NCI-H1417 treated with DMSO at 0.1 percent for 48 hours (cell line): ENCODE measurements around the gene LGALS4.
"Not testable (repeated sequence)": the region's sequence is repeated elsewhere in the genome, so short reads cannot be mapped to it uniquely, and the experiment has no call there.

Experiments used
- DNase-seq: peaks from one replicate; lab custom pipeline; 2025; lab: John Stamatoyannopoulos, UW

The LGALS4 gene

GRCh38 chr19:38842439-38843174, 29.9 kb upstream of the LGALS4 start:
- DNase-seq: no peak

DNA sequence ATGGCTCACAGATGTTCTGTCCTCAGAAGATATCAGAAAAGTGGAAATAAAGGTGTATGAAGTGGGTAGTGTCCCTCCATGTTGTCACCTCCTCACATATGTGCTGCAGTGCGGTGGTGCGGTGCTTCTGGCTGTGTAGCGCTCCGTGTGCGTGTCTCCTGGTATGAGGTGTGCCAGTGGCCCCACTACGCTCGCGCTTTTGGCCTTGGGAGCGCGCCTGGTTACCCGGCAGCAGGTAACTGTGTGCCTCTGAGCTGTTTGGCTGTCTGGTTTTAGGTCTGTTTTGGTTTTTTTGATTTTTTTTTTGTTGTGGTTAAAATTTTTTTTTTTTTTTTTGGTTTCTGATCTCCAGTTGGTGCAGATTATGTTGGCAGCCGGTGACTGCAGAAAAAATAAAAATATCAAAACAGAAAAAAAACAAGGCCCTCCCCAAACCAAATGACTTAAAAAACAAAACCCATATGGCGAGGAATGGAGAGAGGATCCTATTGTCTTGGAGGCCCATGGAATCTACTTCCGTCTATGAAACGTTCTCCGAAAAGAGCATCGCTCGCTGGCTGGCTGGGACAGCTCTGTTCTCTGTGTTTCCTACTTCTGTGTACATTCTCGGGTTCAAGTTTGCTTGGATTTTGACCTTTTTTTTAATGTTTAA, 29.2 kb upstream of the LGALS4 start:
- no peak for DNase-seq

GRCh38 chr19:38841180-38841766, 28.5 kb upstream of the LGALS4 start:
- DNase-seq: no peak

DNA sequence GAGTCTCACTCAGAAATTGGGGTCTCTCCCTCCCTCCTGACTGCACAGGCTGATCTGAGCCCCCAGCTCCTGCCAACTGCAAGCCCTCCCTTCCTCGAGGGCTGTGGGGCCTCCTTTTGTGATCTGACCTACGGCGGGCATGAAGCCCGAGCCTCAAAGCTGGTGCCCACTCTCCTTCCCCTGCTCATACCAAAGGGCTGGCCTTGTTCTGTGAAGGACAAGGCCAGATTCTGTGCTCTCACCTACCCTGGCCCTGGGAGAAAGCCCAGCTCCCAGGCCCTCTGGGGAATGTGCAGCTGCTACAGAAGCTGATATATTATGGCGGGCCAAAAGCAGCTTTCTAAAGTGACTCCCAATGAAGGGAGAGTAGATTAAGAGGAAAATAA, 27.8 kb upstream of the LGALS4 start:
- DNase-seq: no peak

DNA sequence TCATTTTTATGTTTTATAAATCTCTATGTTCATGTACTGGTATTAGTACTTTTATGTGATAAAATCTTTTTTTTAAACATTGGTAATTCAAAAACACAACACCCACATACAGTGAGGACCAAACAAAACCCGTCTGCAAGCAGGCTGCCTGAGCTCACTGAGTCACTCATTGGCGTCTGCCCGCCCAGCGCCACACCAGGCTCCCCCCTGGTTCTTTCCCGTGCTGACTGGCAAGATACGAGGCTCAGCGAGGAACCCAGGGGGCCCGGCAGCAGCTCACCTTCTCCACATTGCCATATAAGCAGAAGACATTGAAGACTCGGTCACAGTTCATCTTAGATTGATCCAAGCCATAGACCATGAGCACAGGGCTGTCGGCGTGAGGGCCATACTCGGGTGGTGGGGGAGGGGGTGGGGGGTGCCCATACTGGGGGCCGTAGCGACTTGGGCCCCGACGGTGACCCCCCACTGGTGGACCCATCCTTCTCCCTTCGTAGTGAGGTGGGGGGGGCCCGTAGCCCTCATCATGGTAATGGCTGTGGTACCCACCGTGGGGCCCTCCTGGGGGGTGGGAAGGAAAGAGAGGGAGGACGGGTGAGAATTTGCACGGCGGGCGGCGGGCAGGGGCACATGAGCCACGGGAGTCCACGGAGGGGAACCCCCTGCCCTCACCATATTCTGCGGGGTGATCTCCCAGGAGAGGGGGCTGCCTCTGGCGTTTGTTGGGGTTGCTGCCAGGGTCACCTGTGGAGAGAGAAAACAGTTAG, 27.3 kb upstream of the LGALS4 start:
- no peak for DNase-seq

DNA sequence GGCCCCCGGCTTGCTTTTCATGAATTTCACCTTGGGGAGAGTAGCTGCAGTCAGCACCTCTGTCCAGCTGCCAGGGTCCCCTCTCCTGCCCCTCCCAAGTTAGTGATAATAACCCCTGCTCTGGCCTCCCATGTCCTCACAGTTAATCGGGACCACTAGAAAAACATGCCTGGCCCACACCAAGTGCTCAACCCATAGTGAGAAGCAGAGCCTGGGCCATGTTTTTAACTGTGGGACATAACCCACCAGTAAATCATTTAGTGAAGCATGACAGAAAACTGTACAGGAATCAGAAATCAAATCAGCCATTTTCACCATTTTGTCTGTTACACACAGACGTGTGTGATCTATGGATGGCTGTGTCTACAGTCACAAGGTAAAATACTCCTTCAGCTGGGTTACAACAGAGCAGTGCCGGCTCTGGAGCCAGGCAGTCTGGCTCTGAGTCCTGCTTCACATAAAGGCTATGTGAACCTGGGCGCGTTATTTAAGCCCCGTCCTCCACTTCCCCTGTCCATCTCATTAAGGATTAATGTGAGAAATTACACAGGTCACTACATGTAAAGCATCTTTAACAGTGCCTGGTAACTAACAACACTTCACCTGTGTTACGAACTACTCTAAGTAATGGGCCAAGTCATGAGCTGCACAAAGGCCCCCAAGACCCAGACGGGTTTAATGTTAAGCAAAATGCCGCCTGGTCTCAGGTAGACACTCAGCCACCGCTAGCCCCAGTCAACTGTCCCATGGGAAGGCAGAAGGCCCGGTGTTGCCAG, 26.4 kb upstream of the LGALS4 start:
- DNase-seq: no peak

DNA sequence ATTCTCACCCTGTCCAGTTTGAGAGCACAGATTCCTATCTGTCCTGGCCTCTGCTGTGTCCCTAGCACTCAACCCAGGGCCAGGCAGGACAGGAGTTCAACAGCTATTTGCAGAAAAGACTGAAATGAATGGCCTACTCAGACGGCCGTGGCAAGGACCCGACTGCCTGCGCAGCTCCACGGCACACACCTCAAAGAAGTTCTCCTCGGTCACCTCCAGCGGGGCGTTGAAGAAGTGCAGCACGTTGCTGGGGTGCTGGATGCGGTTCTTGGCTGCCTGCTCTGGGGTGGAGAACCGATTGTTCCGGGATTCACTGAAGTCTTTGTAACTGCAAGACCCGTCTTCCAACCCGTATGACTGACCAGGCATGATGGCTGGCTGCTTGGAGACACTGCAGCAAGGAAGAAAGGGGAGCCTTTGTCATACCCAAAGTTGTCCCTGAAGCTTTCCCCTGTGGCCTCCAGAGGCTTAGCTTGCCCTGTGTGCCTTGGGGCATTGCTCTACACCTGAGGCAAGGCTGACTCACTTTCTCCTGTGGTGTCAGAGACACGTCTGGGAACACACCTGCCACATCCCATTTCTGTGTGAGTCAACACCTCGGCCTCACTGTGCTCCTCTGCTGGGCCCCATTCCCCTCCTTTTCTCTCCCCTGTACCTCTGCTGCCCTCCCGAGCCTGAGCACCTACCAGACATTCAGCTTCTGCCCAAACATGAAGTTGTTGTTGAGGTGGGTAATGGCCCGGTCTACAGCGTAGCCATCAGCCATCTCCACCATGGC, 25.7 kb upstream of the LGALS4 start:
- no peak for DNase-seq

- DNase-seq: no peak
These were observed 24.9 kb upstream of the LGALS4 start for GRCh38 chr19:38837656-38838121.

DNA sequence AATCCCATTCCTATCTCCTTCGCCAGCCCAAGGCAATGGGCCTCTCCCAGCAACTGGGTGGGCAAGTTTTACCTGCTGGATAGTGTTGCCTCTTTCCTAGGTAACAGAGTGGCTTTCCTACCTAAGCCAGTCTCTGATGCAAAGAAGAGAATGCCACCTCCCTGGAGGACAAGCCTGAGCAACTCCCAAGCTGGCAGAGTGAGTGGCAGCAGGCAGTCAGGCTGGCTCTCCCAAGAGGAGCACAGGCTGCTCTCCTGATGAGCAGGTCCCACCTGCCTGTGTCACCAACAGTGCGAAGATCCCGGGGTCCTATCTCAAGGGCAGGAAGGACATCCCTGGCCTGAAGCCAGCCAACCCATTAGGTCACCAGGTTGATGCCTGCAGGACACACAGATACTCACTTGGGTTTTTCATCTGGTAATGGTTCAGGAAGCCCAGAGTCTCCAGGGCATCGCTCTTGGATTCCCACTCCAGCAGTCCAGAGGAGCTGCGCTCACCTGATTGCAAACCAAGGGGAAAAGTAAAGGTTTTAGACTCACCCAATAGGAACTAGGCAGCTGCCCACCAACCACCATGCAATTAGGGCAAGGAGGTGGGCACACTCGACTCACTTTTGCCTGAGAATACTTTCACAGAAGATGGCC, 24.4 kb upstream of the LGALS4 start:
- no peak for DNase-seq

- DNase-seq: no peak
These were observed 23.6 kb upstream of the LGALS4 start for GRCh38 chr19:38836159-38836982.

- no peak for DNase-seq
These were observed 21.8 kb upstream of the LGALS4 start for GRCh38 chr19:38834590-38834989.

GRCh38 chr19:38834104-38834490, 21.4 kb upstream of the LGALS4 start:
- DNase-seq: no peak

DNA sequence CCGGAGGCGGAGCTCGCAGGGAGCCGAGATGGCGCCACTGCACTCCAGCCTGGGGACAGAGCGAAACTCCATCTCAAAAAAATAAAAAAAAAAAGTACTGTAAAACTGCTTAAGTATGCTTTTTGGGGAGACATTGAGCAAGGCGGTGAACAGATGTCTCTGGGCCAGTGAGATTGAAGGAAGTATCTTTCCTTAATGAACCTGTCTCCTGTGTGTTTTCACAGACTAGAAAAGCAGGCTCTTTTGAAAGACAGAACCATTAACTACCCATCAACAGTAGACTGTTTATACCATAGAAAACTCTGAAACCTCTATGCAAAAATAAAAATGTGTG, 20.3 kb upstream of the LGALS4 start:
- no peak for DNase-seq

- no peak for DNase-seq
These were observed 18.4 kb upstream of the LGALS4 start for GRCh38 chr19:38831142-38831605.

DNA sequence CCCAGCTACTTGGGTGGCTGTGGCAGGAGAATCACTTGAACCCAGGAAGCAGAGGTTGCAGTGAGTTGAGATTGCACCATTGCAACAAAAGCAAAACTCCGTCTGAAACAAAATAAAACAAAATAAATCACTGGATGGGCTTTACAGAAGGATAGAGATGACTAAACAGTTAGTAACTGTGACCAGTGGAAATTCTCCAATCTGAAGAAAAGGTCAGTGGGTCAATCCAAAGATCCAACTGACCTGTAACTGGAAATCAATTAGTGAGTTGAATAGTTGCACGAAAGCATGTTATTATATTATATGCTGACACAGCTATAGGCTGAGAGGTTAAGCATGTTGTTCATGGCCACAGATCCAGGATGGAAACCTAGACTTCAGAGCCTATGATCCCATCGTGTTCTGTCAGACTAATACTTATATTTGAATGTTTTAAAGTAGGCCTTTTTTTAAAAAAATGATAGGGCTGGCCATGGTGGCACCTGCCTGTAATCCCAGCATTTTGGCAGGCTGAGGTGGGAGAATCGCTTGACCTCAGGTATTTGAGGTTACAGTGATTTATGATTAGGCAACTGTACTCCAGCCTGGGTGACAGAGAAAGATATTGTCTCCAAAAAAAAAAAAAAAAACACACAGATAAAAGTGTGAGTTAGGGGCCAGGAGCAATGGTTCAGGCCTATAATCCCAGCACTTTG, 17.4 kb upstream of the LGALS4 start:
- DNase-seq: no peak

- DNase-seq: not testable (repeated sequence)
These were observed 16.5 kb upstream of the LGALS4 start for GRCh38 chr19:38829203-38829602.

- DNase-seq: no peak
These were observed 14.3 kb upstream of the LGALS4 start for GRCh38 chr19:38826856-38827551.

DNA sequence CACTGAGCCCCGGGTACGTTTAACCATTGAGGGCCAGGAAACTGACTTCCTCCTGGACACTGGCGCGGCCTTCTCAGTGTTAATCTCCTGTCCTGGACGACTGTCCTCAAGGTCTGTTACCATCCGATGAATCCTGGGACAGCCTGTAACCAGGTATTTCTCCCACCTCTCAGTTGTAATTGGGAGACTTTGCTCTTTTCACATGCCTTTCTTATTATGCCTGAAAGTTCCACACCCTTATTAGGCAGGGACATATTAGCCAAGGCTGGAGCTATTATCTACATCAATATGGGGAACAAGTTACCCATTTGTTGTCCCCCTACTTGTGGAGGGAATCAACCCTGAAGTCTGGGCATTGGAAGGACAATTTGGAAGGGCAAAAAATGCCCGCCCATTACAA, 13.2 kb upstream of the LGALS4 start:
- DNase-seq: not testable (repeated sequence)
